ENCODE results near the gene SSH2.
"Not testable (repeated sequence)": the region's sequence is repeated elsewhere in the genome, so short reads cannot be mapped to it uniquely, and the experiment has no call there.

SSH2 gene

GRCh38 chr17:29663155-29663554 lies 266.9 kb downstream of the SSH2 start:
- DNase-seq: no peak

DNA sequence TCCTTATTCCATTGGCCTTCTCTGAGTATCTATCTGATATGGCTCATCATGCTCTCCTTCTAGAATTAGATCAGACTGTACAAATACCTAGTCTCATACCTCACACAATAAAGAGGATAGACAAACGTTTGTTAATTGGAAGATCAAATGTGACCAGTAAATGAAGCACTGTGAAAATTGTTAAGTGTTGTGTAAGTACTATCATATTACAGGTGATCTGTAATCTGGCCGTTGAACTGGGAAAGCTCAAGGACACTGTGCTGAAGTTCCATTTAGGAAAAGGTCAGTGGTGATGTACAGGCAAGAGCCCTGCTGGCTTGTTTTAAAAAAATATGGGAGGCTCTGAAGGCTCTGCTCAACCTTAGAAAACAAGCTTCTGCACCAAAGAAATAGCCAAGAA lies 268.8 kb downstream of the SSH2 start:
- DNase-seq: no peak

- DNase-seq: no peak
Measured at GRCh38 chr17:29659155-29659554, 270.9 kb downstream of the SSH2 start.

GRCh38 chr17:29655323-29655722 lies 274.7 kb downstream of the SSH2 start:
- DNase-seq: no peak

DNA sequence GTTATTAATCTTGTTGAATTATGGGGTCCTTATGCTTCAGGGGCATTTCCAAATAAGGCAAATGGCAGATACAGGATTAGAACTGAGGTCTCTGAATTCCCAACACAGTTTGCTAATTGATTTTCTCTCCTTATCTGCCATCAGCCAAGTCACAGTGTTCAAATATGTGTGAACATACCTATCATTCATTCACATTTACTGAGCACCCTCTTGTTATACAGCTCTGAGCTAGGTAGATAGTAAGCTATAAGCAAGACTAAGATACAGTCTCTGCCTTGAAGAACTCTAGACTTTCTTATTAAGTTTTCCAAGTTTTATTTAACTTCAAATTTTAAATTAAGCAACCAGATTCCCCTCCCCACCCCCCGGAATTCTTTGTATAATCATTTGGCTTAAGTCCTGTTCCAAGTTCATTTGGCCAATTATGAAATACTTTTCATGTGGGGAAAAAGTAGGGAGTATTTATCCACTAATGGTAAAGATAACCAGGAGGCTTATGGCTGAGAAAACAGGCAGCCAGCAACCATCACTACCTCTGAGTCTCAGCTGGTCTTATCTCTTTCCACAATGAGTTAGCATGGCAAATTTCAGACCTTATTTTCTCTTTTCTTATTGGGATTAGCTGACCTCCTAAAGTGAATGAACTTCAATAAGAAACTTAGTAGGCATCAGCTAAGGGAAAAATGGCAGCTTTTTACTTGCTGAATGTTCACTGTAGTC lies 275.9 kb downstream of the SSH2 start:
- no peak for DNase-seq

- no peak for DNase-seq
Measured at GRCh38 chr17:29652976-29653375, 277.1 kb downstream of the SSH2 start.

DNA sequence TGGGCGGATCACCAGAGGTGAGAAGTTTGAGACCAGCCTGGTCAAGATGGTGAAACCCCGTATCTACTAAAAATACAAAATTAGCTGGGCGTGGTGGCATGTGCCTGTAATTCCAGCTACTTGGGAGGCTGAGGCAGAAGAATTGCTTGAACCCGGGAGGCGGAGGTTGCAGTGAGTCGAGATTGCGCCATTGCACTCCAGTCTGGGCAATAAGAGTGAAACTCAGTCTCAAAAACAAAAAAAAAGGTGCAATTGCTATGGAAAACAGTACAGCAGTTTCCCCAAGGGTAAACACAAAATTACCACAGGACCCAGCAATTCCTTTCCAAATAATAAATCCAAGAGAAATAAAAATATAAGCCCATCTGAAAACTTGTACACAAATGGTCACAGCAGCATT lies 278.1 kb downstream of the SSH2 start:
- not testable (repeated sequence) for DNase-seq

GRCh38 chr17:29650396-29650795 lies 279.6 kb downstream of the SSH2 start:
- no peak for DNase-seq

GRCh38 chr17:29649359-29649758 lies 280.7 kb downstream of the SSH2 start:
- no peak for DNase-seq

- no peak for DNase-seq
Measured at GRCh38 chr17:29648005-29648404, 282.0 kb downstream of the SSH2 start.

DNA sequence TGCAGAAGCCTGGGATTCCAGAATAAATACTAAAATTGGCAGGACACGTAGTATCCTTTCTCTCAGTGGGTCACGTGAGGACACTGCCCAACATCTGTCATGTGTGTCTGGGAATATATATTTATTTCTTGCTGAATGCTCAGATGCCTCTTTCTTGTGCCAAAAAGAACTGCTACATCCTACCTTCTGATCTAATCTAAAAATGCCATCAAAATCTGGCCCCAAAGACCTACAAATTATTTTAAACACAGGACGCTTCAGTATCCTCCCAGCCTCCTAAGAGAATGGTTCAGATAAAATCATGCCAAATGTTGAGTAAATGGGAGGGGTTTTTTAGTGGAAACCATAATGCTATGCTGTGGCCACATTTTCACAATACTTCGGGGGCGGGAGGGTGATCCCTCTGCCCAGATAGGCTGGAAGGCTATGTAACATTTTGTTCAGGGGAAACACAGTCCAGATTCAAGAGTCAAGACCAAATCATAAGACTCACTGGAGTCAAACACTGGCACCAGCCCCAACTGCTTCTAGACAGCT lies 284.4 kb downstream of the SSH2 start:
- DNase-seq: no peak

GRCh38 chr17:29643817-29644160 lies 286.2 kb downstream of the SSH2 start:
- DNase-seq: no peak

GRCh38 chr17:29642171-29642611 lies 287.8 kb downstream of the SSH2 start:
- DNase-seq: peak; percentile 52

- DNase-seq: no peak
Measured at GRCh38 chr17:29640981-29641642, 288.9 kb downstream of the SSH2 start.

GRCh38 chr17:29640413-29640812 lies 289.6 kb downstream of the SSH2 start:
- DNase-seq: no peak

GRCh38 chr17:29633886-29634285 lies 296.1 kb downstream of the SSH2 start:
- DNase-seq: no peak

DNA sequence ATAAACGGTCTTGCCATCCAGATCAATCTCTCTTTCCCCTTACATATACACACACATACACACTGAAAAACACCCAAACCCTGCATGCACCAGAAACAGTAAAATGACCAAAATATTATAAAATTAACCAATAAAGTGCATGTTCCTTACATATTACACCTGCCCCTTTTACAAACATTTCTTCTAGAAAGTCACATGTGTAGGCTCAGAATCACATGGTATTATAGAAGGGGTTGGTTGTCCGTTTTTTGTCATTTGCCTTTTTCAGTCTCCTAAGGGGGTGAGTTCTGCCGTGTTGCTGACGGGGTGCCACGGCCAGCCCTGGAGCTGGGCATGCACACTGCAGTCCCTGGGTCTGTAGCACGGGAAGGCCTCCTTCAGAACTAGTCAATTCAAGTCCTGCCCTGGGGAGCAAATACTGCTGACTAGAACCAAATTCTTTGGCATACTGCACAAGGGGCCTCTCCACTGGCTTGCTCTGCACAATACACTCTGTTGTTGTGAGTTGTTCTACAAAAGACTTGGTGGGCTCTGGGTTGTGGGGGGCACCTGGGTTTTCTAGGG lies 299.3 kb downstream of the SSH2 start:
- no peak for DNase-seq

DNA sequence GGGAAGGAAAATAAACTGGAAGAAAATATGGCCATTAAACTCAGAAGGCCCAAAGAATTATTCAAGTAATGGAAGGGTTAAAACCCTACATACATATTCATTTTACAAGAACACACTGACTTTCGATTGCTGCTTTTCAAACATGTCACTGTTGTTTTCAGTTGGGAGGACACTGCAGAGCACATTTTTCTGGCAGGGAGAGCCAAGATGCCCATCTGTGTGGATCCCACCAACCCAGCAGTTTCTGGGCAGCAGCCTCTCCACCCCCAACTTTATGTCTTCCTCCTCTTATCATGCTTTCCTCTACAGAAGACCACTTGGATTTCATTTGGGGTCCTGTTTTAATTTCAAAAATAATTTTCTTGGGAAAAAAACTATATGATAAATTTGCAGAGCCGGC lies 300.2 kb downstream of the SSH2 start:
- no peak for DNase-seq

DNA sequence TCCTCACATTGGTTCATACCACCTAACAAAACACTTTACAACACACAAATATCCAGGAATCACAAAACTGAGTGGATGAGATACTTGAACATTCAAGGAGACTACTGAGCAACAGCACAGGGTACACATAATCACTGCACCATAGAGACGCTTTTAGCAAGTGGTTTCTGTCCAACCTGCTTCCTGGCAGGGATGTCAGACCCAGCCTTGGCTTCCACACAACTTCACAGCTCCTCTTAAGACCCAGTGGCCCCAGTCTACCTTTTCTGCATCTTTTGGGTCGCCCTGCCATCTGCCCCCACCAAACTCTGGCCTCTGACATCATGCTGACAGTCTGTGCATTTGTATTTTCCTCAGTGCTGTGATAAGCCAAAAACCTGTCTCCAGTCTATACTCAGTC lies 301.4 kb downstream of the SSH2 start:
- no peak for DNase-seq

- no peak for DNase-seq
Measured at GRCh38 chr17:29627951-29628350, 302.1 kb downstream of the SSH2 start.

GRCh38 chr17:29625037-29625750 lies 304.8 kb downstream of the SSH2 start:
- DNase-seq: no peak

GRCh38 chr17:29624586-29624985 lies 305.4 kb downstream of the SSH2 start:
- DNase-seq: no peak

- no peak for DNase-seq
Measured at GRCh38 chr17:29623283-29623647, 306.8 kb downstream of the SSH2 start.
